HK-2 (cell line): ENCODE results near the gene DENND1A.

Experiments used
- DNase-seq: peaks from one replicate; pipeline ENCODE4 v3.0.0-alpha.2; 2018; ENCODE audit not compliant: unreplicated experiment

The DENND1A gene

GRCh38 chr9:123390337-123391135, 539.4 kb downstream of the DENND1A start:
- DNase-seq, result no peak

- no peak for DNase-seq
Observed at GRCh38 chr9:123389698-123390097, 540.2 kb downstream of the DENND1A start.

- no peak for DNase-seq
Observed at GRCh38 chr9:123389070-123389469, 540.9 kb downstream of the DENND1A start.

- no peak for DNase-seq
Observed at GRCh38 chr9:123387686-123388085, 542.2 kb downstream of the DENND1A start.

- DNase-seq, result no peak
Observed at GRCh38 chr9:123383512-123384170, 546.3 kb downstream of the DENND1A start.

GRCh38 chr9:123382653-123383511, 547.0 kb downstream of the DENND1A start:
- no peak for DNase-seq

GRCh38 chr9:123380852-123381705, 548.8 kb downstream of the DENND1A start:
- no peak for DNase-seq

GRCh38 chr9:123378956-123379660, 550.8 kb downstream of the DENND1A start:
- no peak for DNase-seq

GRCh38 chr9:123378025-123378424, 551.9 kb downstream of the DENND1A start:
- no peak for DNase-seq

- DNase-seq, result no peak
Observed at GRCh38 chr9:123377211-123377971, 552.5 kb downstream of the DENND1A start.

GRCh38 chr9:123376218-123377071, 553.5 kb downstream of the DENND1A start:
- no peak for DNase-seq

GRCh38 chr9:123375469-123376132, 554.3 kb downstream of the DENND1A start:
- DNase-seq, result peak; percentile 80

GRCh38 chr9:123373946-123374345, 556.0 kb downstream of the DENND1A start:
- no peak for DNase-seq

GRCh38 chr9:123373447-123373923, 556.4 kb downstream of the DENND1A start:
- no peak for DNase-seq

- no peak for DNase-seq
Observed at GRCh38 chr9:123372766-123373446, 557.0 kb downstream of the DENND1A start.

GRCh38 chr9:123371805-123372590, 557.9 kb downstream of the DENND1A start:
- DNase-seq, result no peak

GRCh38 chr9:123371228-123371584, 558.7 kb downstream of the DENND1A start:
- no peak for DNase-seq
